B cell (primary cell): ENCODE results near the gene EIF2B2. TPM values are rescaled to one million over a fixed set of nuclear protein-coding genes. Genes with fewer than 3 reads are reported as not detected.

ENCODE experiments used
- ATAC-seq: fragments of 200-7000 bp; cut with Tn5 transposase; one replicate; pipeline ENCODE4 v1.10.0; 2021; ENCODE audit warnings: low read depth, mild to moderate bottlenecking, moderate number of reproducible peaks, moderate library complexity
- CTCF ChIA-PET: fragments of 350-600 bp; sonication (Branson Sonifier 250); formaldehyde crosslinking; loops from one replicate; lab custom pipeline; 2021; ENCODE audit warnings: antibody characterized with exemption, inconsistent platforms; lab: Charles Lee
- POLR2A ChIA-PET: fragments of 350-600 bp; sonication (Branson Sonifier 250); formaldehyde crosslinking; loops from one replicate; lab custom pipeline; 2021; ENCODE audit warnings: antibody characterized with exemption; lab: Charles Lee
- DNase-seq: peaks from one replicate; pipeline ENCODE4 v3.0.0; 2013
- H2AFZ ChIP-seq: 2 replicates; pipeline ENCODE4 v1.6.1; 2012; ENCODE audit warnings: mild to moderate bottlenecking, low read depth, low read length; ENCODE audit not compliant: insufficient read depth, poor library complexity, severe bottlenecking
- H3K27ac ChIP-seq, 2 donors: 1 replicate in 1 of 2; 2 replicates in 1 of 2; pipeline ENCODE4 v1.5.1; 2012 to 2013; ENCODE audit warnings: low read length in 2 of 2, mild to moderate bottlenecking in 2 of 2, moderate library complexity in 1 of 2
- H3K27me3 ChIP-seq, 4 experiments: fragments of 200-600 bp in 1 of 4; sonication (generic) in 1 of 4; replicated peaks in 1 of 4; 1 replicate in 2 of 4; 2 replicates in 2 of 4; pipeline versions ENCODE4 v1.6.1 to v1.7.0; 2013 to 2016; ENCODE audit warnings: low read length in 3 of 4, mild to moderate bottlenecking in 2 of 4, mixed read lengths in 1 of 4, moderate library complexity in 1 of 4; ENCODE audit not compliant: insufficient read depth in 4 of 4, control insufficient read depth in 3 of 4; ENCODE audit errors: control extremely low read depth in 1 of 4
- H3K36me3 ChIP-seq, 2 experiments: replicated peaks in 1 of 2; 1 replicate in 1 of 2; 2 replicates in 1 of 2; pipeline versions ENCODE4 v1.6.1 to v1.7.1; 2013; ENCODE audit warnings: low read length in 1 of 2; ENCODE audit not compliant: insufficient read depth in 2 of 2, control insufficient read depth in 1 of 2; ENCODE audit errors: control extremely low read depth in 1 of 2, extremely low read depth in 1 of 2
- H3K4me1 ChIP-seq, 2 donors: fragments of 200-600 bp in 1 of 2; sonication (generic) in 1 of 2; 1 replicate in 1 of 2; 2 replicates in 1 of 2; pipeline versions ENCODE4 v1.5.1 to v1.6.1; 2013 to 2017; ENCODE audit warnings: low read length in 2 of 2; ENCODE audit not compliant: control insufficient read depth in 2 of 2, insufficient read depth in 2 of 2
- H3K4me2 ChIP-seq: replicated peaks from 2 replicates; pipeline ENCODE3; 2012; ENCODE audit warnings: mild to moderate bottlenecking, low read depth, low read length; ENCODE audit not compliant: poor library complexity, severe bottlenecking
- H3K4me3 ChIP-seq, 5 experiments: fragments of 200-600 bp in 1 of 5; sonication (generic) in 1 of 5; 1 replicate in 3 of 5; 2 replicates in 2 of 5; pipeline versions ENCODE4 v1.5.1 to v1.7.0; 2011 to 2016; ENCODE audit warnings: low read length in 4 of 5, mild to moderate bottlenecking in 4 of 5, low read depth in 2 of 5, control low read depth in 1 of 5, moderate library complexity in 1 of 5; ENCODE audit not compliant: insufficient read depth in 1 of 5; ENCODE audit errors: control extremely low read depth in 1 of 5, extremely low read depth in 1 of 5
- H3K79me2 ChIP-seq: fragments of 200-600 bp; sonication (generic); one replicate; pipeline ENCODE4 v1.6.0; 2016; ENCODE audit warnings: low read length; ENCODE audit not compliant: control insufficient read depth, insufficient read depth
- H3K9ac ChIP-seq: fragments of 200-600 bp; sonication (generic); 2 replicates; pipeline ENCODE4 v1.6.1; 2017; ENCODE audit warnings: mild to moderate bottlenecking, low read length, moderate library complexity
- H3K9me3 ChIP-seq, 3 donors: one replicate each; pipeline versions ENCODE4 v1.6.1 to v1.7.1; 2013; ENCODE audit warnings: low read length in 2 of 3; ENCODE audit not compliant: control insufficient read depth in 2 of 3, insufficient read depth in 1 of 3; ENCODE audit errors: control extremely low read depth in 1 of 3
- H4K20me1 ChIP-seq: 2 replicates; pipeline ENCODE4 v1.6.0; 2012; ENCODE audit warnings: mild to moderate bottlenecking, low read length; ENCODE audit not compliant: insufficient read depth, control insufficient read depth, poor library complexity, severe bottlenecking
- H3K27ac Mint-ChIP-seq: one replicate; pipeline ENCODE4 v1.8.0; 2021; ENCODE audit warnings: mixed read lengths
- H3K27me3 Mint-ChIP-seq: one replicate; pipeline ENCODE4 v1.8.0; 2021; ENCODE audit warnings: mixed read lengths
- H3K4me1 Mint-ChIP-seq: one replicate; pipeline ENCODE4 v1.8.0; 2021; ENCODE audit warnings: mixed read lengths
- H3K4me3 Mint-ChIP-seq: one replicate; pipeline ENCODE4 v1.8.0; 2021; ENCODE audit warnings: mixed read lengths
- H3K9me3 Mint-ChIP-seq: one replicate; pipeline ENCODE4 v1.8.0; 2022; ENCODE audit warnings: mixed read lengths; ENCODE audit not compliant: insufficient read depth
- EZH2 ChIP-seq: IDR thresholded peaks from 2 replicates; pipeline ENCODE4 v1.6.1; 2012; ENCODE audit warnings: borderline replicate concordance, low read depth, mild to moderate bottlenecking, moderate library complexity, low read length; ENCODE audit not compliant: insufficient read depth, poor library complexity, severe bottlenecking
- WGBS: methylation state at CpG from one replicate; pipeline ENCODE4 v1.1.5; 2013; ENCODE audit warnings: missing lambda C conversion rate; ENCODE audit not compliant: insufficient coverage; 5-methylcytosine and 5-hydroxymethylcytosine counted together
- intact Hi-C: fragments of 100-400 bp; cut with micrococcal nuclease; formaldehyde crosslinking; loops from one replicate; pipeline ENCODE4 v1.10.0; 2022
- polyA plus RNA-seq: library from polyadenylated mRNA; depleted of rRNA; stranded (reverse); fragments of >200 nt; gene quantifications from 2 replicates; pipeline ENCODE4 v1.2.3, GENCODE V29; 2012
- total RNA-seq, 2 donors: library from RNA; stranded (reverse); fragments of 120-200 nt in 1 of 2; gene quantifications; 1 replicate in 1 of 2; 2 replicates in 1 of 2; pipeline versions ENCODE4 v1.2.3 to v1.2.4, GENCODE V29; 2013 to 2022
- TF ChIP-seq, protein P1 (sequence below): fragments of 200-600 bp; IDR thresholded peaks from one replicate; pipeline ENCODE4 v1.8.0; 2022; ENCODE audit warnings: antibody characterized with exemption, mild to moderate bottlenecking

EIF2B2 gene
- total and polyA plus RNA-seq, 2 donors (not counting 1 experiment from before 2014, with no cell fraction given): 25.5 to 27.6 TPM

- Mint-ChIP-seq H3K4me3 (no peak overlapping the region), H3K4me1 (no peaks in the 10 kb centered on the region), H3K27me3 (no peaks in the 10 kb centered on the region), H3K27ac (no peak overlapping the region), H3K9me3 (no peaks in the 10 kb centered on the region)
- POLR2A ChIA-PET: no interaction called here
- H3K9me3 ChIP-seq: no peaks in the 10 kb centered on the region
- no peak overlapping the region for H2AFZ ChIP-seq
- intact Hi-C loops: no loop called here
- ATAC-seq (no peak), DNase-seq (no peak)
- CTCF ChIA-PET: no interaction called here
- TF ChIP-seq, protein P1, sequence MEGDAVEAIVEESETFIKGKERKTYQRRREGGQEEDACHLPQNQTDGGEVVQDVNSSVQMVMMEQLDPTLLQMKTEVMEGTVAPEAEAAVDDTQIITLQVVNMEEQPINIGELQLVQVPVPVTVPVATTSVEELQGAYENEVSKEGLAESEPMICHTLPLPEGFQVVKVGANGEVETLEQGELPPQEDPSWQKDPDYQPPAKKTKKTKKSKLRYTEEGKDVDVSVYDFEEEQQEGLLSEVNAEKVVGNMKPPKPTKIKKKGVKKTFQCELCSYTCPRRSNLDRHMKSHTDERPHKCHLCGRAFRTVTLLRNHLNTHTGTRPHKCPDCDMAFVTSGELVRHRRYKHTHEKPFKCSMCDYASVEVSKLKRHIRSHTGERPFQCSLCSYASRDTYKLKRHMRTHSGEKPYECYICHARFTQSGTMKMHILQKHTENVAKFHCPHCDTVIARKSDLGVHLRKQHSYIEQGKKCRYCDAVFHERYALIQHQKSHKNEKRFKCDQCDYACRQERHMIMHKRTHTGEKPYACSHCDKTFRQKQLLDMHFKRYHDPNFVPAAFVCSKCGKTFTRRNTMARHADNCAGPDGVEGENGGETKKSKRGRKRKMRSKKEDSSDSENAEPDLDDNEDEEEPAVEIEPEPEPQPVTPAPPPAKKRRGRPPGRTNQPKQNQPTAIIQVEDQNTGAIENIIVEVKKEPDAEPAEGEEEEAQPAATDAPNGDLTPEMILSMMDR: no peak
- no peak for TF ChIP-seq EZH2
- H3K4me3 ChIP-seq: no peak overlapping the region
- no peaks in the 10 kb centered on the region for H3K79me2 ChIP-seq
- H4K20me1 ChIP-seq: no peaks in the 10 kb centered on the region
- H3K36me3 ChIP-seq: no peaks in the 10 kb centered on the region
- 100% methylated on average over 4 of the region's 4 CpGs for WGBS
- H3K4me1 ChIP-seq: no peaks in the 10 kb centered on the region
- no peaks in the 10 kb centered on the region for H3K27me3 ChIP-seq
- H3K9ac ChIP-seq: no peak overlapping the region
- no peak overlapping the region for H3K4me2 ChIP-seq
- H3K27ac ChIP-seq: no peak overlapping the region
These were observed 22.4 kb upstream of the EIF2B2 start for GRCh38 chr14:74980398-74980730.

DNA sequence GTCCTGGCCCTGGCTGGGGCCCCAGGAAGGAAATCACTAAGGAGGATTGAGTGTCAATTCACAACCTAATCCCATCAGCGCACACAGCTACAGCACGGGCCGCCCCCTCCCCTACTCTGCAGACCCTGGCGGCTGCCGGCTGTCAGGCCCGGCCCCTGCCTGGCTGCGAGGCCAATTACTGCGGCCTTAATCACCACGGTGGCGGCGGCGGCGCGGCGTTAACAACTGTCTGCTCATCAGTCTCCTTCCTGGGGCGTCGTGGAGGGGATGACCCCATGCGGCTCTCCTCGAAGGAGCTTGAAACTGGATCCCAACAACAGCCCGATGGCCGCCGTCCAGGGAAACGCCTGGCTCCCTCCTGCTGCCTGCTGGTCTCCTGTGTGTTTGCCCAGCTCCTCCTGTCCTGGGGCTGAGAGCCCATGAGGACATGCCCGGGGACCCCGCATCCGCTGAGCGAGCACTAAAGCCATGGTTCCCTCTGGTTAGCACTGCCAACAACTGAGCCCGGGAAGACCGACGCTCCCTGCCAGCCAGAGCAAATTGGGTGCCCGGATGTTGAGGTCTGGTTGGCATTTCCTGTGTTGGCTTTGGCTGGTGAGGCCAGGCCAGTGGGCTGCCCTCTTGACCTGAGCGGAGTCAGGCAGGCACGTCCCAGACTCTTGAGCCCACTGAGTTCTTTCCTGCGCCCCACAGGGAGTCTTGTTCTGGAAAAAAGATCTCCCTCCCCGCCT is 21.8 kb upstream of the EIF2B2 start:
- H4K20me1 ChIP-seq: no peaks in the 10 kb centered on the region
- H3K9ac ChIP-seq: no peak overlapping the region
- H3K36me3 ChIP-seq: no peaks in the 10 kb centered on the region
- H2AFZ ChIP-seq: no peak overlapping the region
- no peak overlapping the region for H3K4me3 ChIP-seq
- H3K4me1 Mint-ChIP-seq: no peaks in the 10 kb centered on the region
- no peak overlapping the region for H3K27ac Mint-ChIP-seq
- TF ChIP-seq EZH2: no peak
- TF ChIP-seq, protein P1: no peak
- 89% methylated on average over 34 of the region's 35 CpGs for WGBS
- H3K79me2 ChIP-seq: no peaks in the 10 kb centered on the region
- no peaks in the 10 kb centered on the region for H3K27me3 ChIP-seq
- H3K9me3 Mint-ChIP-seq: no peaks in the 10 kb centered on the region
- intact Hi-C loops: no loop called here
- no peak overlapping the region for H3K27ac ChIP-seq
- POLR2A ChIA-PET: no interaction called here
- ATAC-seq (no peak), DNase-seq (no peak)
- no peak overlapping the region for H3K4me3 Mint-ChIP-seq
- H3K9me3 ChIP-seq: no peaks in the 10 kb centered on the region
- no peaks in the 10 kb centered on the region for H3K27me3 Mint-ChIP-seq
- H3K4me1 ChIP-seq: no peaks in the 10 kb centered on the region
- no peak overlapping the region for H3K4me2 ChIP-seq
- CTCF ChIA-PET: no interaction called here
